Measurements from ENCODE around the gene TARBP2. TPM values are rescaled to one million over a fixed set of nuclear protein-coding genes. Genes with fewer than 3 reads are reported as not detected.

TARBP2 gene
- total RNA-seq, 1 donor from 2014 or later: 32.9 TPM

GRCh38 chr12:53481939-53482586, 19.0 kb upstream of the TARBP2 start:
- no peak for TF ChIP-seq CTCF (IDR thresholded peaks at IDR 0.05)
- intact Hi-C loops (cut with DNase I): no loop called here
- DNase-seq (ENCODE audit: low spot score in 2 of 2): peak in 1 of 2 donors; percentile 19
- Histone ChIP-seq H3K27ac (peak overlapping the region; percentile 3 to 10), H3K36me3 (peaks cover 85 to 91% of the 10 kb centered on the region in 2 donors), H3K9me3 (no peaks in the 10 kb centered on the region), H3K4me3 (no peak overlapping the region), H3K27me3 (no peaks in the 10 kb centered on the region), H3K4me1 (no peaks in the 10 kb centered on the region)

- no peaks in the 10 kb centered on the region for H3K9me3 ChIP-seq
- H3K4me3 ChIP-seq: no peak overlapping the region
- peak in 1 of 2 donors; percentile 58 for DNase-seq (ENCODE audit: low spot score in 2 of 2)
- no peaks in the 10 kb centered on the region for H3K4me1 ChIP-seq
- peaks cover 85 to 92% of the 10 kb centered on the region in 2 donors for H3K36me3 ChIP-seq
- intact Hi-C loops (cut with DNase I): no loop called here
- peak overlapping the region in 1 of 2 donors; percentile 10 for H3K27ac ChIP-seq
- no peaks in the 10 kb centered on the region for H3K27me3 ChIP-seq
- no peak for TF ChIP-seq CTCF (IDR thresholded peaks at IDR 0.05)
These were observed 18.4 kb upstream of the TARBP2 start for GRCh38 chr12:53482626-53483168.

GRCh38 chr12:53483225-53483978, 17.7 kb upstream of the TARBP2 start:
- peak in 1 of 2 donors; percentile 55 for DNase-seq (ENCODE audit: low spot score in 2 of 2)
- no peak overlapping the region for H3K27ac ChIP-seq
- intact Hi-C loops (cut with DNase I): no loop called here
- H3K36me3 ChIP-seq: peaks cover 81 to 91% of the 10 kb centered on the region in 2 donors
- H3K4me3 ChIP-seq: no peak overlapping the region
- no peaks in the 10 kb centered on the region for H3K4me1 ChIP-seq
- H3K27me3 ChIP-seq: no peaks in the 10 kb centered on the region
- no peak for TF ChIP-seq CTCF (IDR thresholded peaks at IDR 0.05)
- no peaks in the 10 kb centered on the region for H3K9me3 ChIP-seq

- H3K27ac ChIP-seq: no peak overlapping the region
- intact Hi-C loops (cut with DNase I): no loop called here
- H3K27me3 ChIP-seq: no peaks in the 10 kb centered on the region
- H3K4me3 ChIP-seq: no peak overlapping the region
- no peak for TF ChIP-seq CTCF (IDR thresholded peaks at IDR 0.05)
- H3K4me1 ChIP-seq: no peaks in the 10 kb centered on the region
- DNase-seq (ENCODE audit: low spot score in 2 of 2): peak in 1 of 2 donors; percentile 13
- H3K36me3 ChIP-seq: peaks cover 77 to 85% of the 10 kb centered on the region in 2 donors
- H3K9me3 ChIP-seq: no peaks in the 10 kb centered on the region
These were observed 17.1 kb upstream of the TARBP2 start for GRCh38 chr12:53483979-53484377.

GRCh38 chr12:53484686-53485575, 16.2 kb upstream of the TARBP2 start:
- H3K27ac ChIP-seq: no peak overlapping the region
- no peaks in the 10 kb centered on the region for H3K27me3 ChIP-seq
- intact Hi-C loops (cut with DNase I): no loop called here
- no peaks in the 10 kb centered on the region for H3K9me3 ChIP-seq
- no peaks in the 10 kb centered on the region for H3K4me1 ChIP-seq
- TF ChIP-seq CTCF (IDR thresholded peaks at IDR 0.05): no peak
- H3K4me3 ChIP-seq: no peak overlapping the region
- peak in 1 of 2 donors; percentile 46 for DNase-seq (ENCODE audit: low spot score in 2 of 2)
- H3K36me3 ChIP-seq: peaks cover 68 to 78% of the 10 kb centered on the region in 2 donors
